Parathyroid adenoma (tissue), 2 donors: Measurements from ENCODE around the gene MET.

Source experiments
- H2AFZ ChIP-seq: fragments of 300-600 bp; sonication (generic); one replicate; pipeline ENCODE4 v1.7.0; 2017; ENCODE audit warnings: antibody characterized with exemption, mild to moderate bottlenecking
- H3K27ac ChIP-seq: fragments of 300-600 bp; sonication (generic); one replicate; pipeline ENCODE4 v1.7.0; 2017
- H3K27me3 ChIP-seq: fragments of 300-600 bp; sonication (generic); one replicate; pipeline ENCODE4 v1.7.0; 2017; ENCODE audit warnings: low read length; ENCODE audit not compliant: control insufficient read depth, insufficient read depth
- H3K36me3 ChIP-seq: fragments of 300-600 bp; sonication (generic); one replicate; pipeline ENCODE4 v1.7.0; 2017; ENCODE audit warnings: low read length; ENCODE audit not compliant: control insufficient read depth, insufficient read depth
- H3K4me1 ChIP-seq: fragments of 300-600 bp; sonication (generic); one replicate; pipeline ENCODE4 v1.7.0; 2017; ENCODE audit warnings: control low read depth
- H3K4me2 ChIP-seq: fragments of 300-600 bp; sonication (generic); one replicate; pipeline ENCODE4 v1.7.0; 2017; ENCODE audit warnings: low read length
- H3K4me3 ChIP-seq: fragments of 300-600 bp; sonication (generic); one replicate; pipeline ENCODE4 v1.7.0; 2017; ENCODE audit warnings: low read depth, low read length
- H3K79me2 ChIP-seq: fragments of 300-600 bp; sonication (generic); one replicate; pipeline ENCODE4 v1.7.0; 2017; ENCODE audit warnings: control low read depth
- H3K9ac ChIP-seq: fragments of 300-600 bp; sonication (generic); one replicate; pipeline ENCODE4 v1.7.0; 2017; ENCODE audit warnings: mild to moderate bottlenecking
- H3K9me3 ChIP-seq: fragments of 300-600 bp; sonication (generic); one replicate; pipeline ENCODE4 v1.7.0; 2017; ENCODE audit warnings: low read length; ENCODE audit not compliant: control insufficient read depth
- TF ChIP-seq, protein P1 (sequence below): fragments of 300-600 bp; sonication (generic); IDR thresholded peaks from one replicate; pipeline ENCODE4 v1.7.0; 2017; ENCODE audit warnings: antibody characterized with exemption, mild to moderate bottlenecking
- donor health status: primary hyperparathyroidism.

Gene MET

DNA sequence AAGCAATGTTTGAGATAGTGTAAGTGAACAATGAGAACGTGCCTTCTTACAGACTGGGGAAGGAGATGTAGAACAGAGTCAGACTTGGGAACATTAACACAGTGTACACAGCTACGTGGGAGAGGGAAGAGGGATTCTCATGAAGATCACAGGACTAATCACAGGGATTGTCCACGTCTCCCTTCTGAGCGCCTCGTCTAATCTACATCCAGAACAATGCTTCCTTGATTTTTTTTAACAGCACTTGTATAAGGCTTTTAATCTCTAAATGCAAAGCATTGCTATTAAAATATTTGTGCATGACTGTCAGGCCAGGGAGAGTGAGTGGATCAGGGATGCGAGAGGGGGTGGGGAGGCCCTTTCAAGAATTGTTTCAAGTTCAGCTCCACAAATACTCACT, 62.7 kb downstream of the MET start:
- H3K79me2 ChIP-seq = no peaks in the 10 kb centered on the region
- TF ChIP-seq, protein P1, sequence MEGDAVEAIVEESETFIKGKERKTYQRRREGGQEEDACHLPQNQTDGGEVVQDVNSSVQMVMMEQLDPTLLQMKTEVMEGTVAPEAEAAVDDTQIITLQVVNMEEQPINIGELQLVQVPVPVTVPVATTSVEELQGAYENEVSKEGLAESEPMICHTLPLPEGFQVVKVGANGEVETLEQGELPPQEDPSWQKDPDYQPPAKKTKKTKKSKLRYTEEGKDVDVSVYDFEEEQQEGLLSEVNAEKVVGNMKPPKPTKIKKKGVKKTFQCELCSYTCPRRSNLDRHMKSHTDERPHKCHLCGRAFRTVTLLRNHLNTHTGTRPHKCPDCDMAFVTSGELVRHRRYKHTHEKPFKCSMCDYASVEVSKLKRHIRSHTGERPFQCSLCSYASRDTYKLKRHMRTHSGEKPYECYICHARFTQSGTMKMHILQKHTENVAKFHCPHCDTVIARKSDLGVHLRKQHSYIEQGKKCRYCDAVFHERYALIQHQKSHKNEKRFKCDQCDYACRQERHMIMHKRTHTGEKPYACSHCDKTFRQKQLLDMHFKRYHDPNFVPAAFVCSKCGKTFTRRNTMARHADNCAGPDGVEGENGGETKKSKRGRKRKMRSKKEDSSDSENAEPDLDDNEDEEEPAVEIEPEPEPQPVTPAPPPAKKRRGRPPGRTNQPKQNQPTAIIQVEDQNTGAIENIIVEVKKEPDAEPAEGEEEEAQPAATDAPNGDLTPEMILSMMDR = no peak
- no peak overlapping the region for H2AFZ ChIP-seq
- no peaks in the 10 kb centered on the region for H3K9me3 ChIP-seq
- H3K36me3 ChIP-seq = no peaks in the 10 kb centered on the region
- no peak overlapping the region for H3K27ac ChIP-seq
- no peak overlapping the region for H3K9ac ChIP-seq
- H3K4me1 ChIP-seq = no peaks in the 10 kb centered on the region
- no peak overlapping the region for H3K4me3 ChIP-seq
- no peak overlapping the region for H3K4me2 ChIP-seq
- H3K27me3 ChIP-seq = no peaks in the 10 kb centered on the region

DNA sequence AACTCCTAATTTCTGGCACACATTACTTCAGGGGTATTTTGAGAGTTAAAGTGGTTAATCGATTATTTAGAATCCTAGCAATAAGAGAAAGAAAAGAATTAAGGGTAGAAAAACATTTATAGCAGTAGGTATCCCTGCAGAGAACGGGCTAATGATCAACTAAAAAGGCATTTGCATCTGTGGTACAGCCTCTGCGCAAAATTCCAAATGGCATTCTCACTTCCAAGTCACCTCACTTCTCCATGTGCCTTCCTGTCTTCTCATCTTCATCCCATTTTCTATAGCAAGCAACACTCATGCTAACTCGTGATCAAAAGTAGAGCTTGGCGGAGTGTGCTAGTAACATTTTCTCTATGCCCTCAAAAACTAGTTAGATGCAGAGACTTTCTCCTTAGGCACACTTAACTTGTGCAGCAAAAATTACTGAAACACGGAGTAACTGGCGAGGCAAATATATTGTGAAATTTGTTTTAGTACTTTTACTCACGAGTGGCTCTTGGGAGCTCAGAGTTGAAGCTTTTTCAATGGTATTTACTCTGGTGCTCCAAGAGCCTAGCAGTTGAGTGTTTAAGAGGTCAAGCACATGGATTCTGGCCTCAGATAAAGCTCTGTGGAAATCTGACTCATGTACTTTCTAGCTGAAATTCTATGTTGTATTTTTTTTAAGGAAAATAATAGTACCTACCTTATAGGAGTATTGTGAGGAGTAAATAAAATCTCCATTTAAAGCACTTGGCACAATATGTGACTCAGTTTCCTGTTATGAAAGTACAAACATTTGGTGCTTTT, 65.1 kb downstream of the MET start:
- no peaks in the 10 kb centered on the region for H3K4me1 ChIP-seq
- TF ChIP-seq, protein P1 = no peak

DNA sequence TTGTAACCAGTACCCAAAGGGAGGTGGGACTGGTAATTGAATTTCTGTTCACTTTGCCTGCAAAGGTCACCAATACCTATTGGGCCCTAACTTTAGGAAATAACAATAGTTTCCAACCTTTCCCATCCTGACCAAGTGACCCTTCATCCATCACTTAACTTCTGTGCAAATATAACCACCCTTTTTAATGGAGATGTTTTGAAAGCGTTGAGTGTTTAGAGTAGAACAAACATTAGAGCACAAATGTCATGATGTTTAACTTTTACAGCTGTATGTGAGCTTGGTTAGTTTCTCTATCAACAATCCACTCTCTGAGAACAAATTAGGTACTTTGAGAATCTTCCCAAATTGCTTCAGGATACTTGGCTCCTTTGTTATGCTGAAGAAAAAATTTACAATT, 66.4 kb downstream of the MET start:
- no peaks in the 10 kb centered on the region for H3K27me3 ChIP-seq
- H3K4me2 ChIP-seq = no peak overlapping the region
- no peak overlapping the region for H2AFZ ChIP-seq
- H3K27ac ChIP-seq = no peak overlapping the region
- no peaks in the 10 kb centered on the region for H3K4me1 ChIP-seq
- H3K79me2 ChIP-seq = no peaks in the 10 kb centered on the region
- H3K4me3 ChIP-seq = no peak overlapping the region
- no peaks in the 10 kb centered on the region for H3K36me3 ChIP-seq
- H3K9me3 ChIP-seq = no peaks in the 10 kb centered on the region
- H3K9ac ChIP-seq = no peak overlapping the region
- TF ChIP-seq, protein P1 = no peak

More for the DNA sequence above, 65.1 kb downstream of the MET start:
- Histone ChIP-seq H3K9ac (no peak overlapping the region), H3K4me3 (no peak overlapping the region), H3K4me2 (no peak overlapping the region), H3K9me3 (no peaks in the 10 kb centered on the region), H2AFZ (no peak overlapping the region), H3K79me2 (no peaks in the 10 kb centered on the region), H3K27ac (no peak overlapping the region), H3K27me3 (no peaks in the 10 kb centered on the region), H3K36me3 (no peaks in the 10 kb centered on the region)

DNA sequence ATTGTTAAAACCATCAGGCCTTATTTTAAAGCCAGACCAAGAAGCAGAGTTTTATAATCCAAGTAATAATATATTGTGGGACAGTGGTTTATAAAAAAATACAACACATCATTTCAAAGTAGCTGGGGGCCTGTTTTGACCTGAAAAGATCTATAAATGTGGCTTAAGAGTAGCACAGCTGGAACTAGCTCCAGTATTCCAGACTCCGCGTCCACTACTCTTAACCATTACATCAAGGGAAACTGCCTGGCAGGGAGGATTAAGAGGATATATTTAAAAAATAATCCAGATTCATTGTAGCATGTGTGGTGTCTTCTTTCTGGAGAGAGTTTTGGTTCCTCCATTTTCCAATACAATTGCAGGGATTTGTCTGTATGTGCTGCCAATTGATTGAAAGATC, 67.3 kb downstream of the MET start:
- H3K27ac ChIP-seq = no peak overlapping the region
- no peak overlapping the region for H2AFZ ChIP-seq
- H3K4me1 ChIP-seq = no peaks in the 10 kb centered on the region
- TF ChIP-seq, protein P1 = no peak
- H3K36me3 ChIP-seq = no peaks in the 10 kb centered on the region
- H3K79me2 ChIP-seq = no peaks in the 10 kb centered on the region
- no peak overlapping the region for H3K4me3 ChIP-seq
- no peaks in the 10 kb centered on the region for H3K9me3 ChIP-seq
- H3K9ac ChIP-seq = no peak overlapping the region
- no peak overlapping the region for H3K4me2 ChIP-seq
- no peaks in the 10 kb centered on the region for H3K27me3 ChIP-seq

DNA sequence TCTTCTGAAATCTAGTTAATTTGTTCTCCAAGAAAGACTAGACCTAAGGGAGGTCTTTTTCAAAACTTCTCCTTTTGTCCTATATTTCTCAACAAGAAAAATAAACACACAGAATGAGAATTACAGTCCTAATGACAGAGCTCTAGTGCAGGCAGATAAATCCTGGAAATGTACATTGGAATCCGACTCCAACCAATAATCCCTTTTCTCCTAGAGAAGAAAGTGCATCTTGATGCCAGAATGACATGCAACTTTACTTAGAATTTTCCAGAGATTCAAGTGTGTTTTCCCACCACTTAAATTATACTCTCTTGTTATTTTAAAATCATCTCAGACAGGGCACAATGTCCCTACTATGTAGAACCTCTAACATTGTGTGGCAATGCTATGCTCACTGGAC, 68.2 kb downstream of the MET start:
- Histone ChIP-seq H2AFZ (no peak overlapping the region), H3K36me3 (no peaks in the 10 kb centered on the region), H3K4me1 (no peaks in the 10 kb centered on the region), H3K27ac (no peak overlapping the region), H3K4me3 (no peak overlapping the region), H3K9me3 (no peaks in the 10 kb centered on the region), H3K9ac (no peak overlapping the region), H3K79me2 (no peaks in the 10 kb centered on the region), H3K27me3 (no peaks in the 10 kb centered on the region), H3K4me2 (no peak overlapping the region)
- TF ChIP-seq, protein P1 = no peak
